ENCODE measurements around the gene SYNPR.

Gene SYNPR

GRCh38 chr3:63303238-63303637 is 25.1 kb downstream of the SYNPR start:
- no peak for DNase-seq (ENCODE audit: low read depth in 4 of 4, low spot score in 1 of 4)

GRCh38 chr3:63304421-63304820 is 26.3 kb downstream of the SYNPR start:
- no peak for DNase-seq (ENCODE audit: low read depth in 4 of 4, low spot score in 1 of 4)

DNA sequence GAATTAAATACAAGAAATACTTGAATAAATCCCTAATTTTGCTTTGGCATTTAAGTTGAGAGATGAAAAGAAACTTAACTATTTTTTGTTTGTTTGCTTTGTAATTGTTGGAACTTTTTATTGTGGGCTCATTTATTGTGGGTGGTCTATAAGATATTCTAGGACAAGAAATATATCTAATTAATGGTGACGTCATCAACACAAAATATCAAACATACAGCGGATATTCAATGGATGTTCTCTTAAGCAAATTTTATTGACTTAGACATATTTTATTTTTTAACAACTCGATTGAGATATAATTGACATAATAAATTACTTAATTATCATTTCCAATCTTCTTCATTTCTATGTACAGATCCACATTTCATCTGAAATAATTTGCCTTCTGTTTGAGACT is 30.0 kb downstream of the SYNPR start:
- no peak for DNase-seq (ENCODE audit: low read depth in 4 of 4, low spot score in 1 of 4)

DNA sequence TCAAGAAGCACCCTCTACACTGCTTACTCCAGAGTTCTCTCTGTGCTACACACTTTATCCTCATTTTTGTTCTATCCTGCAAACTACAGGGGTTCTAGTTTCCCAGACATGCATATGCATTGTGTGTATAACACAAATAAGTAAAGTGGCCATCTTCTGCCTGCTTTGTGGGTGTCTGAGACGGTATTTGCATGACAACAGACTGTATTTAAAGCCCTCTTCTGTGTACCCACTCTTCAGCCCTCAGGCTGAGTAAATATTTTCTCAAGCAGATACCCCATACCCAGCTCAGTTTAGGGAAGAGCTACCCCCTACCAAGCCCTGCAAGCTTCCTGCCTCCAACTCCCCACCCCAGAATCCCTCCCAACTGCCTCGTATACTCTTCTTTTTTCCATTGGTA is 31.7 kb downstream of the SYNPR start:
- no peak for DNase-seq (ENCODE audit: low read depth in 4 of 4, low spot score in 1 of 4)

DNA sequence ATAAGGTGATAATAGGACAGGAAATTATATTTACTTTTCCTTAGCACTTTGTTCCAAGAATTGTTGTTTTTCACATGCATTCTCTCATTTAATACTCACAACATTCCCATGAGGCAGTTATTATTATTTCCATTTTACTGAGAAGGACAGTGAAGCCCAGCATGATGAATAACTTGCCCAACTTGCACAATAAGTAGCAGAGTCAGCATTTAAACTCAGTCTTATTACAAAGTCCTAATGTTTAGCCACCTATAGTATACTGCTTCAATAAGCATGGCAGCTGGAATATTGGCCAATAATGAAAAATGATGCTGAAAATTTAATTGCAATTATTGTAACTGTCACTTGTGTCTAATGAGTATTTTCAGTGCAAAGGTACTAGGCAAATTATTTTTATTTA is 45.7 kb downstream of the SYNPR start:
- no peak for DNase-seq (ENCODE audit: low read depth in 4 of 4, low spot score in 1 of 4)

DNA sequence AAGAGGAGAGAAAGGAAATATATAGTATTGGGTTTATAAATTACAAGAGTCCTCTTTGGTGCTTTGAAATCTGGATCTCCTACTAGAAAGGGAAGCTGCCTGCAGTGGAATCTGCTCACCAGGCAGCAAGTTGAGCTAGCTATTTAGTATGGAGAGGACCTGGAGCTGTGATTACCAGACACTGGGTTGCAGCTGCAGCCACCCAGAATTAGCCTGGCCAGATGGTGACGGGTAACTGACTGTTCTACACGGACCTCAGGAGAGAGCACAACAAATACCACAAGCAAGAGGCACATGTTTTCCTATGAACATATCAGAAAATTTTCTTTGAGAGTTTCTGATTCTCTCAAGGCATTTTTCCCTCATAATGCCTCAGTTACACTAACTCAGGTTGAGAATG is 46.5 kb downstream of the SYNPR start:
- DNase-seq (ENCODE audit: low read depth in 4 of 4, low spot score in 1 of 4), result no peak

- DNase-seq (ENCODE audit: low read depth in 4 of 4, low spot score in 1 of 4), result no peak
Measured at GRCh38 chr3:63325386-63325785, 47.3 kb downstream of the SYNPR start.

DNA sequence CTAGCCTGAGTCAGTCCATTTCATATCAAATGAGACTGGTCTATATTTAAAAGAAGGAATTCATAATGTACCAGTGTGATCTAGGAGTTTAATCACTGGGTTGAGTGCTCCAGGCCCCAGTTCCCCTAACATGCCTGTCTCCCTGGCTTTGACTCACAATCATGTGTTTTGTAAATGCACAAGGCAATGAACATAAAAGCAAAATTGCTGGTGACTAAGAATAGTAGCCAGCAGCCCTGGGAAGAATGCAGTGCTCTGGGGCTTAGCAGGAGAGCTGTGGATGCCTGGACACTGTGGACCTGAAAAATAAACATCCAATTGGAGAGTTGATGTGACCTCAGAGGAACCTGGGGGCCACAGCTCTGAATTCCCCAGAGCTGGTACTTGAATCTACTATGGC is 50.3 kb downstream of the SYNPR start:
- DNase-seq (ENCODE audit: low read depth in 4 of 4, low spot score in 1 of 4), result no peak

DNA sequence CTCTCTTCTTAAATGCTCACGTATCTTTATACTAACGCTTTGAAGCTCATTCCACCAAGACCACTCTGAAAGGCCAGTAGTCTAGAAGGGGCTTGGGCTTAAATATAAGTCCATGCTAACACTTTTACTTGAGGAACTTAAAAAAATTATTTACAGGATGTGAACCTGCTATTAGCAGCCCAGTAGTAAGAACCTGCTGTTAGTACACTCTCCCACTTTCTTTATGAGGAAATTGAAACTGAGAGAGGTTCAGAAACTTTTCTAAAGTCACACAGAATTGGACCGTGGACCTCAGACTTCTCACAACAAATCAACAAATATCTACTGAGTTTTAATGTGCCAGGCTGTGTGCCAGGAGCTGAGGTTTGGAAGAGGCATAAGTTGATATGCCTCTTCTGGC is 53.4 kb downstream of the SYNPR start:
- no peak for DNase-seq (ENCODE audit: low read depth in 4 of 4, low spot score in 1 of 4)

GRCh38 chr3:63333815-63334214 is 55.7 kb downstream of the SYNPR start:
- no peak for DNase-seq (ENCODE audit: low read depth in 4 of 4, low spot score in 1 of 4)

DNA sequence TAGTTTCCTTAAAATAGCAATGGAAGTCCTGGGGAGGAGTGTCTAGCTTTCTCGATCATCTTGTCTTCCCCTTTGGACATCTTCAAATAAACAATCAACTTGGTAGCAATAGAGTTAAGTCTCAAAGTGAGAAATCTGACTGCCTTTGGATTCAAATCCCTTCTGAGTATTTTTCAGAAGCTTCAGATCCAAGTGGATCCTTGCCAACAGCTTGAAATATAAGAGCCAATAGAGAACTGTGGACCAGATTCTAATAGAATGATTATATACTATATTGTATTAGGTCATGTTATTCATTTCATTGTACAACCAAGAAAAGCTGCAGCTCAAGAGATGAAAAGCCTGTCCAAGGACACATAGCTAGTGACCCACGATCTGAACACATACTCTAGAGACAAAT is 60.2 kb downstream of the SYNPR start:
- DNase-seq (ENCODE audit: low read depth in 4 of 4, low spot score in 1 of 4), result no peak

- DNase-seq (ENCODE audit: low read depth in 4 of 4, low spot score in 1 of 4), result peak in 2 of 4 experiments; percentile 7 to 34
Measured at GRCh38 chr3:63343674-63344073, 65.6 kb downstream of the SYNPR start.

DNA sequence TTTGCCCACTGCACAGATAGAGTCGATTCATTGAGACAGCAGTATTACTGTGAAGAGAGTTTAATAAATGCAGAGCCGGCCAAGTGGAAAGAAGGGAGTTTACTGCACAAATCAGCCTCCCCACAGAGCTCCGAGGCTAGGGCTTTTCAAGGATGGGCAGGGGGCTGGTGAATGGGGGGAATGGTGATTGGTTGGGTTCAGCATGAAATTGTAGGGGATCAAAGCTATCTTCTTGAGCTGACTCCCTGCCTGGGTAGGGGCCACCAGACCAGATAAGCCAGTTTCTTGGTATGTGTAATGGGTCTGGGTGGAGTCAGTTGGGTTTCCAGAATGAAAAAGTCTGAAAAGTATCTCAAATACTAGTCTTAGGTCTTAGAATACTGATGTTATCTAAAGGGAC is 66.6 kb downstream of the SYNPR start:
- DNase-seq (ENCODE audit: low read depth in 4 of 4, low spot score in 1 of 4), result no peak

GRCh38 chr3:63349583-63350573 is 71.8 kb downstream of the SYNPR start:
- DNase-seq (ENCODE audit: low read depth in 4 of 4, low spot score in 1 of 4), result peak in 2 of 4 experiments; percentile 3 to 16

DNA sequence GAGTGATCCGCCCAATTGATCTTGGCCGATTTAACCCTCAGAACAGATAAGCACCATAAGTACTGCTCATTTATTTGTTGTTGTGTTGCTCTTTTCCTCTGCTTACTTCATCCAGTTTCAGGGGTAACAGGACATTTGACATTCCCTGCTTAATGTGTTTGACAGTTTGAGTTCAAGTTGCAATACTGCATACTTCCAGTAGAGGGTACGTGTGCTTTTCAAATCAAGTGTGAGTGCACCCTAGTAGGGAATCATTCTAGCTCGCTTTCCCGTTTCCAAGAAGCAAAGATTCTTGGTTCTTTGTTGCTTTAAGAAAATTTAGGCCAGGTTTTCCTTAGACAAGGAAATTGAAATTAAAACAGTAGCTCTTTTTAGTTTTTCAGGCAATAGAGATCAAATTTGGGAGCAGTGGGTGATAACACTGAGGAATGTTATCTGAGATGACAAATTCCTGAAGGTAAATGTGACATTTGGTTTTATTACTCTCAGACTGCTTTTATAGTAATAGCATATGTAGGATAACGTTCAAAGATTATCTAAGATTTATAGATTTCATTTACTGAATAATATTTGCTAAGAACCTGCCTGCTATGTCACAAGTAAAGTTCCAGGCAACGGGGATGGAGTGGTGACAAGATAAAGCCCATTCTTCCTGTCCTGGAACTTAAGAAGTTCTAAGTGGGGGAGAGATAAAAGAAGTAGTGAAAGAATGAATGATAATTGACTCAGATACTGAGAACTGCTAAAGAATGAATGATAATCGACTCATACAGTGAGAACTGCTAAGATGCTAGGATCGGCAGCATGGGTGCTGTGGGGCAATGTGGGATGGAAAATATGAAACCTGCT is 73.3 kb downstream of the SYNPR start:
- no peak for DNase-seq (ENCODE audit: low read depth in 4 of 4, low spot score in 1 of 4)

GRCh38 chr3:63352008-63352279 is 73.8 kb downstream of the SYNPR start:
- no peak for DNase-seq (ENCODE audit: low read depth in 4 of 4, low spot score in 1 of 4)

DNA sequence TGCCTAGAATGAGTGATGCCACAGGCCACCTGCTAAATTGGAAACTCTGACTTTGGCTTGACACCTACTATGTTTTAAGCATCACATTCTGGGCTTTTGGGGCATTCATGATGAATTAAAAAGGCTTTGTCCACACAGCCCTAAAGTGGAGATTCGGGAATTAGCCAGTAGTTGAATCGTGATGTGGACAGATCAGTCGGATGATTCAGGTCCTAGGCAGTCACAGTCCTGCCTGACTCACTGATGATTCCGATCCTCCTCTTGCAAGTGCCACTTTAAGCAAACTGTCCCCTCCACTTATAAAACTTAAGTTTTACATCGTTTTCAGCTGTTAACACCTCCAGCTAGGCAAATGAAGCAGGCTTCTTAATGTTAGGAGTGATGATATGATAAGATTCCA is 75.3 kb downstream of the SYNPR start:
- no peak for DNase-seq (ENCODE audit: low read depth in 4 of 4, low spot score in 1 of 4)

GRCh38 chr3:63354160-63354559 is 76.1 kb downstream of the SYNPR start:
- no peak for DNase-seq (ENCODE audit: low read depth in 4 of 4, low spot score in 1 of 4)

DNA sequence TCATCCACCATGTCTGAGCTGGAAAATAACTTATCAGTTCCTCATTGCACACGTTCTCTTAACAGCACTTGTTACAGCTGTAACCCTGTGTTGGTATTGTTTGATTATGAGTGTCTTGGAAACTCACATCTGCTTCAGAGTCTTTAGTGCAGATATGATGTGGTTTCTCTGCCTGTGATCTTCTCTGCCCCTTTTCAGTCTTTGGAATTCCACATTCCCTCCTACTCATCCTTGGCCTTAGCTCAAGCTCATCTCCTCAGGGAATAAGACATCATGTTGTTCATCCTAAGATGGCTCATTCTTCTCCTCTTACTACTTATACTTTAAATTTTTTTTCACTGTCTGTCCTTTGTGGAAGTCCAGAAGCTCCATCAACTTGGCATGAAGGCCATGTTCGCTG is 77.7 kb downstream of the SYNPR start:
- DNase-seq (ENCODE audit: low read depth in 4 of 4, low spot score in 1 of 4), result no peak

- no peak for DNase-seq (ENCODE audit: low read depth in 4 of 4, low spot score in 1 of 4)
Measured at GRCh38 chr3:63364495-63364894, 86.4 kb downstream of the SYNPR start.

DNA sequence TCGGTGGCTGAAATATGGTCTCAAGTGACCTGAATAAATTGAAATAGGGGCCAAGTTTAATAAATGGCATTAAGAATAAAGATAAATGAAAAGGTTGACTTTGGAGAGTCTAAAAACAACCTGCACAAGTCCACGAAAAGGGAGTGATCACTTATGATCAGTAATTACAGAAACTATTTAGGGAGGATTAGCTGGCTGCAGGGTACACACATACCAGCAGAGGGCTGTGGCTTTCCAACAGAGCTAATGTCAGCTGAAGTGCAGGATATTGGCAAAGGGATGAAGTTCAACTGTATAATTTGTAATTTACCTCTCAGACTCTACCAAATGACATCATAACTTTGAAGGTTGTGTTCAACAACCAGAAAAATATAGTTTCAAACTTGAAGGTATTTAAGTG is 86.8 kb downstream of the SYNPR start:
- no peak for DNase-seq (ENCODE audit: low read depth in 4 of 4, low spot score in 1 of 4)

DNA sequence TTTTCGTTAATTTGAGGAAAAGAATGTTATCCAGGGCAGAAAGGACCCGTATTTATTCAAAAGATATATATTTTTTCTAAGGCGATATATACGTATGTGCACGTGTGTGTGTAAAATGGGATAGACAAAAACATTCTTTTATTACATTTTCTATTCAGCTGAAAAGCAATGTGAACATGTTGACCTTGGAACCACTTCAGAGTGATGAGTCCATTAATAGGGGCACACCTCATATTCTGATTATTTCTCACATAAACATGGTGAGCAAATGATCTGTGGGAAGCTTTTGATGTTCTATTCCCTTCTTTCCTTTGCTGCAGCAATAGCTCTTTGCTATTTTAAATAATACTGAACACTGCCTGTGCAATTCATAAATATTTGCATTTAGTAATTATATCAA is 87.6 kb downstream of the SYNPR start:
- no peak for DNase-seq (ENCODE audit: low read depth in 4 of 4, low spot score in 1 of 4)

All from stimulated activated CD4-positive, alpha-beta T cell treated with anti-CD3 and anti-CD28 coated beads, Interleukin-1b, Interleukin-23, amount 100 ng/mL, for 24 hours (primary cell).